Measurements from ENCODE around the gene OR51M1. TPM values are rescaled to one million over a fixed set of nuclear protein-coding genes. Genes with fewer than 3 reads are reported as not detected.
"Not testable (repeated sequence)": the region's sequence is repeated elsewhere in the genome, so short reads cannot be mapped to it uniquely, and the experiment has no call there.

The OR51M1 gene
- not detected for polyA plus RNA-seq (ENCODE audit: insufficient read length)

GRCh38 chr11:5383576-5383975 is at the start of gene OR51M1:
TSS of gene OR51M1 (plus strand) at chr11:5383812. CDS start at chr11:5389399, 5,587 bp downstream.
- no peak for DNase-seq

GRCh38 chr11:5335170-5335569 is 48.4 kb upstream of the OR51M1 start:
- no peak for DNase-seq

- no peak for DNase-seq
Measured at GRCh38 chr11:5336331-5336730, 47.3 kb upstream of the OR51M1 start.

- not testable (repeated sequence) for DNase-seq
Measured at GRCh38 chr11:5337253-5337652, 46.4 kb upstream of the OR51M1 start.

GRCh38 chr11:5339771-5340322 is 43.8 kb upstream of the OR51M1 start:
- DNase-seq = no peak

- DNase-seq = no peak
Measured at GRCh38 chr11:5343474-5344335, 39.9 kb upstream of the OR51M1 start, which contains the start of gene OR51B5. TSS of gene OR51B5 (minus strand) at chr11:5343524. CDS start at chr11:5343524, 0 bp downstream.

- no peak for DNase-seq
Measured at GRCh38 chr11:5345831-5346230, 37.8 kb upstream of the OR51M1 start.

- DNase-seq = no peak
Measured at GRCh38 chr11:5348551-5349194, 34.9 kb upstream of the OR51M1 start.

GRCh38 chr11:5349550-5349949 is 34.1 kb upstream of the OR51M1 start:
- DNase-seq = no peak

- no peak for DNase-seq
Measured at GRCh38 chr11:5351208-5351607, 32.4 kb upstream of the OR51M1 start, which contains the start of gene OR51B6. TSS of gene OR51B6 (plus strand) at chr11:5351508. CDS start at chr11:5351508, 0 bp downstream.

- not testable (repeated sequence) for DNase-seq
Measured at GRCh38 chr11:5356031-5356430, 27.6 kb upstream of the OR51M1 start.

- DNase-seq = no peak
Measured at GRCh38 chr11:5362017-5362625, 21.5 kb upstream of the OR51M1 start.

GRCh38 chr11:5363679-5364078 is 19.9 kb upstream of the OR51M1 start:
- DNase-seq = no peak

GRCh38 chr11:5364214-5364613 is 19.4 kb upstream of the OR51M1 start:
- DNase-seq = no peak

GRCh38 chr11:5366365-5366764 is 17.2 kb upstream of the OR51M1 start:
- not testable (repeated sequence) for DNase-seq

- DNase-seq = no peak
Measured at GRCh38 chr11:5366856-5367255, 16.8 kb upstream of the OR51M1 start.

GRCh38 chr11:5367448-5368074 is 16.1 kb upstream of the OR51M1 start:
- DNase-seq = no peak

- no peak for DNase-seq
Measured at GRCh38 chr11:5368502-5369043, 15.0 kb upstream of the OR51M1 start.

- no peak for DNase-seq
Measured at GRCh38 chr11:5369789-5370188, 13.8 kb upstream of the OR51M1 start.

- no peak for DNase-seq
Measured at GRCh38 chr11:5380740-5381342, 2.8 kb upstream of the OR51M1 start.

- DNase-seq = no peak
Measured at GRCh38 chr11:5384335-5384734, 723 bp downstream of the OR51M1 start.

- no peak for DNase-seq
Measured at GRCh38 chr11:5390210-5390609, 6.6 kb downstream of the OR51M1 start.

Measured in hindlimb muscle (tissue), 1 donor.